HG02642 (cell line): ENCODE measurements around the gene PIK3IP1.

Source experiments
- ATAC-seq: cut with Tn5 transposase; IDR thresholded peaks from one replicate; pipeline ENCODE4 v1.9.1; 2021; ENCODE audit warnings: mild to moderate bottlenecking; ENCODE audit not compliant: unreplicated experiment, poor library complexity

Gene PIK3IP1

DNA sequence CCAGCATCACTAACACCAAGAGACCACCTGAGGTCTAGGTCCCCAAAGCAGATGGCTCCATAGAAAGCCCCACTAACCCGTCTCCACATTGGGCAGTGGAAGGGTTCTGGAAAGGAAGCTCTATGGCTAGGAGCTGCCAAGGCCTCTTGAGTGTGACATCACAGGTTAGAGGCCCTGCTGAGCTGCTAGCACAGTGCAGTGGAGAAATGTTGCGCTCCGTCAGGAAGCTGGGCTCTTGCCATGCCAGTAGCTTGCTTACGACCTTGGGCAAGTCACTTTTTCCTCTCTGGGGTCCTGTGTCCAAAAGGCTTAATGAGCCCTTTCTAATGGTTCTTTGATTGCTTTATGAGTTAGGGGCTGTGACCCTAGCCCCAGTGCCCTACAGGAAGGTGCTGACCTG is 10.6 kb downstream of the PIK3IP1 start:
- ATAC-seq, result no peak

DNA sequence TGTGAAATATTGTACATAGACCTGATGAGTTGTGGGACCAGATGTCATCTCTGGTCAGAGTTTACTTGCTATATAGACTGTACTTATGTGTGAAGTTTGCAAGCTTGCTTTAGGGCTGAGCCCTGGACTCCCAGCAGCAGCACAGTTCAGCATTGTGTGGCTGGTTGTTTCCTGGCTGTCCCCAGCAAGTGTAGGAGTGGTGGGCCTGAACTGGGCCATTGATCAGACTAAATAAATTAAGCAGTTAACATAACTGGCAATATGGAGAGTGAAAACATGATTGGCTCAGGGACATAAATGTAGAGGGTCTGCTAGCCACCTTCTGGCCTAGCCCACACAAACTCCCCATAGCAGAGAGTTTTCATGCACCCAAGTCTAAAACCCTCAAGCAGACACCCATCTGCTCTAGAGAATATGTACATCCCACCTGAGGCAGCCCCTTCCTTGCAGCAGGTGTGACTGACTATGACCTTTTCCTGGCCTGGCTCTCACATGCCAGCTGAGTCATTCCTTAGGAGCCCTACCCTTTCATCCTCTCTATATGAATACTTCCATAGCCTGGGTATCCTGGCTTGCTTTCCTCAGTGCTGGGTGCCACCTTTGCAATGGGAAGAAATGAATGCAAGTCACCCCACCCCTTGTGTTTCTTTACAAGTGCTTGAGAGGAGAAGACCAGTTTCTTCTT is 12.3 kb downstream of the PIK3IP1 start:
- ATAC-seq, result no peak

DNA sequence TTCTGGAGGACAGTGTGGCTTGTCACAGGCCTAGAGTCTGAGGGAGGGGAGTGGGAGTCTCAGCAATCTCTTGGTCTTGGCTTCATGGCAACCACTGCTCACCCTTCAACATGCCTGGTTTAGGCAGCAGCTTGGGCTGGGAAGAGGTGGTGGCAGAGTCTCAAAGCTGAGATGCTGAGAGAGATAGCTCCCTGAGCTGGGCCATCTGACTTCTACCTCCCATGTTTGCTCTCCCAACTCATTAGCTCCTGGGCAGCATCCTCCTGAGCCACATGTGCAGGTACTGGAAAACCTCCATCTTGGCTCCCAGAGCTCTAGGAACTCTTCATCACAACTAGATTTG is 13.0 kb downstream of the PIK3IP1 start:
- no peak for ATAC-seq

DNA sequence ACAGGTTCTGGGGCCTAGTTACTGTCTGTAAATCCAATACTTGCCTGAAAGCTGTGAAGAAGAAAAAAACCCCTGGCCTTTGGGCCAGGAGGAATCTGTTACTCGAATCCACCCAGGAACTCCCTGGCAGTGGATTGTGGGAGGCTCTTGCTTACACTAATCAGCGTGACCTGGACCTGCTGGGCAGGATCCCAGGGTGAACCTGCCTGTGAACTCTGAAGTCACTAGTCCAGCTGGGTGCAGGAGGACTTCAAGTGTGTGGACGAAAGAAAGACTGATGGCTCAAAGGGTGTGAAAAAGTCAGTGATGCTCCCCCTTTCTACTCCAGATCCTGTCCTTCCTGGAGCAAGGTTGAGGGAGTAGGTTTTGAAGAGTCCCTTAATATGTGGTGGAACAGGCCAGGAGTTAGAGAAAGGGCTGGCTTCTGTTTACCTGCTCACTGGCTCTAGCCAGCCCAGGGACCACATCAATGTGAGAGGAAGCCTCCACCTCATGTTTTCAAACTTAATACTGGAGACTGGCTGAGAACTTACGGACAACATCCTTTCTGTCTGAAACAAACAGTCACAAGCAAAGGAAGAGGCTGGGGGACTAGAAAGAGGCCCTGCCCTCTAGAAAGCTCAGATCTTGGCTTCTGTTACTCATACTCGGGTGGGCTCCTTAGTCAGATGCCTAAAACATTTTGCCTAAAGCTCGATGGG is 13.5 kb downstream of the PIK3IP1 start:
- ATAC-seq, result no peak

DNA sequence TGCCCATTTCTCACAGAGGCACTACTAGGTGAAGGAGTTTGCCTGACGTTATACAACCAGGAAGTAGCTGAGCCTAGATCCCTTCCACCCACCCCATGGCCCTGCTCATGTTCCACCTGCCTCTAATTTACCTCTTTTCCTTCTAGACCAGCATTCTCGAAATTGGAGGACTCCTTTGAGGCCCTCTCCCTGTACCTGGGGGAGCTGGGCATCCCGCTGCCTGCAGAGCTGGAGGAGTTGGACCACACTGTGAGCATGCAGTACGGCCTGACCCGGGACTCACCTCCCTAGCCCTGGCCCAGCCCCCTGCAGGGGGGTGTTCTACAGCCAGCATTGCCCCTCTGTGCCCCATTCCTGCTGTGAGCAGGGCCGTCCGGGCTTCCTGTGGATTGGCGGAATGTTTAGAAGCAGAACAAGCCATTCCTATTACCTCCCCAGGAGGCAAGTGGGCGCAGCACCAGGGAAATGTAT is 14.1 kb downstream of the PIK3IP1 start:
- ATAC-seq, result no peak

DNA sequence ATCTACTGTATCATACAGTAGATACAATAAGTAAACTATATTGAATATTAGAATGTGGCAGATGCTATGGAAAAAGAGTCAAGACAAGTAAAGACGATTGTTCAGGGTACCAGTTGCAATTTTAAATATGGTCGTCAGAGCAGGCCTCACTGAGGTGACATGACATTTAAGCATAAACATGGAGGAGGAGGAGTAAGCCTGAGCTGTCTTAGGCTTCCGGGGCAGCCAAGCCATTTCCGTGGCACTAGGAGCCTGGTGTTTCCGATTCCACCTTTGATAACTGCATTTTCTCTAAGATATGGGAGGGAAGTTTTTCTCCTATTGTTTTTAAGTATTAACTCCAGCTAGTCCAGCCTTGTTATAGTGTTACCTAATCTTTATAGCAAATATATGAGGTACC is 14.5 kb downstream of the PIK3IP1 start:
- no peak for ATAC-seq

DNA sequence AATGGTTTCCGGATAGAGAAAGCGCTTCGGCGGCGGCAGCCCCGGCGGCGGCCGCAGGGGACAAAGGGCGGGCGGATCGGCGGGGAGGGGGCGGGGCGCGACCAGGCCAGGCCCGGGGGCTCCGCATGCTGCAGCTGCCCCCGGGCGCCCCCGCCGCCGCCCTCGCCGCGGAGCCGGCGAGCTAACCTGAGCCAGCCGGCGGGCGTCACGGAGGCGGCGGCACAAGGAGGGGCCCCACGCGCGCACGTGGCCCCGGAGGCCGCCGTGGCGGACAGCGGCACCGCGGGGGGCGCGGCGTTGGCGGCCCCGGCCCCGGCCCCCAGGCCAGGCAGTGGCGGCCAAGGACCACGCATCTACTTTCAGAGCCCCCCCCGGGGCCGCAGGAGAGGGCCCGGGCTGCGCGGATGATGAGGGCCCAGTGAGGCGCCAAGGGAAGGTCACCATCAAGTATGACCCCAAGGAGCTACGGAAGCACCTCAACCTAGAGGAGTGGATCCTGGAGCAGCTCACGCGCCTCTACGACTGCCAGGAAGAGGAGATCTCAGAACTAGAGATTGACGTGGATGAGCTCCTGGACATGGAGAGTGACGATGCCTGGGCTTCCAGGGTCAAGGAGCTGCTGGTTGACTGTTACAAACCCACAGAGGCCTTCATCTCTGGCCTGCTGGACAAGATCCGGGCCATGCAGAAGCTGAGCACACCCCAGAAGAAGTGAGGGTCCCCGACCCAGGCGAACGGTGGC is 15.7 kb downstream of the PIK3IP1 start:
- no peak for ATAC-seq

DNA sequence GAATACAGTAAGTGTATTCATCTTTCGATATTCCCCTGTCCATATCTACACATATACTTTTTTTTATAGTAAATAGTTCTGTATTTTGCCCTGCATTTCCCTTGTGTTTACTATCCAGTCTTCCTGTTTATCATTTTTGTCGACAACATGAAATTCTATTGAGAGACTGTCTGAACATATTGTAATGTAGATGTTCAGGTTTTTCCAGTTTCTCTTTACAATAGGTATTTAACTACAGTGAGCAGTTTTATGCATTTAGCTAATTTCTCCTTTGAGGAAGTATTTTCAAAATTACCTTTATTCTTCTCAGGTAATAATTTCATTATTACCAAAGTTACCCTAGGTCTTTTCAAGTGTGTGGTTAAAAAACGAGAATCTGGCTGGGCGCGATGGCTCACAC is 16.7 kb downstream of the PIK3IP1 start:
- ATAC-seq, result no peak

DNA sequence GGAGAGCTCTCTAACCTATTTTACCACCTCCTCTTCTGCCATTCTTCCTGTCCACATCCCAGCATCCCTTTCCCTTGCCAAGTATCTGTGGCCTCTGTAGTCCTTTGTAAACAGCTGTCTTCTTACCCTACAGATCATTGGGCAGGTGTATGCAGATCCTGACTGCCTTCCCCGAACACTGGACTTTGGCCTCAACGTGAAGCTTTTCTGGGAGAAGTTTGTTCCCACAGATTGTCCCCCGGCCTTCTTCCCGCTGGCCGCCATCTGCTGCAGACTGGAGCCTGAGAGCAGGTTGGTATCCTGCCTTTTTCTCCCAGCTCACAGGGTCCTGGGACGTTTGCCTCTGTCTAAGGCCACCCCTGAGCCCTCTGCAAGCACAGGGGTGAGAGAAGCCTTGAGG is 17.3 kb downstream of the PIK3IP1 start:
- no peak for ATAC-seq

DNA sequence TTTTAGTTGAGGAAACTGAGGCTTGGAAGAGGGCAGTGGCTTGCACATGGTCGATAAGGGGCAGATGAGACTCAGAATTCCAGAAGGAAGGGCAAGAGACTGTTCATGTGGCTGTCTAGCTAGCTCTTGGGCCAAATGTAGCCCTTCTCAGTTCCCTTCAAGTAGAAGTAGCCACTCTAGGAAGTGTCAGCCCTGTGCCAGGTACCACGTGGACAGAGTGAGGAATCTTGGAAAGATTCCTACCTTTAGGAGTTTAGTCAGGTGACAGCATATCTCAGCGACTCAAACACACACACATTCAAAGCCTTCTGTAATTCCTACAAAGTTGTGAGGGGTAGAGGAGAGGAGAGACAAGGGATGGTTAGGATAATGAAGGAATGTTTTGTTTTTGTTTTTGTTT is 18.3 kb downstream of the PIK3IP1 start:
- no peak for ATAC-seq

DNA sequence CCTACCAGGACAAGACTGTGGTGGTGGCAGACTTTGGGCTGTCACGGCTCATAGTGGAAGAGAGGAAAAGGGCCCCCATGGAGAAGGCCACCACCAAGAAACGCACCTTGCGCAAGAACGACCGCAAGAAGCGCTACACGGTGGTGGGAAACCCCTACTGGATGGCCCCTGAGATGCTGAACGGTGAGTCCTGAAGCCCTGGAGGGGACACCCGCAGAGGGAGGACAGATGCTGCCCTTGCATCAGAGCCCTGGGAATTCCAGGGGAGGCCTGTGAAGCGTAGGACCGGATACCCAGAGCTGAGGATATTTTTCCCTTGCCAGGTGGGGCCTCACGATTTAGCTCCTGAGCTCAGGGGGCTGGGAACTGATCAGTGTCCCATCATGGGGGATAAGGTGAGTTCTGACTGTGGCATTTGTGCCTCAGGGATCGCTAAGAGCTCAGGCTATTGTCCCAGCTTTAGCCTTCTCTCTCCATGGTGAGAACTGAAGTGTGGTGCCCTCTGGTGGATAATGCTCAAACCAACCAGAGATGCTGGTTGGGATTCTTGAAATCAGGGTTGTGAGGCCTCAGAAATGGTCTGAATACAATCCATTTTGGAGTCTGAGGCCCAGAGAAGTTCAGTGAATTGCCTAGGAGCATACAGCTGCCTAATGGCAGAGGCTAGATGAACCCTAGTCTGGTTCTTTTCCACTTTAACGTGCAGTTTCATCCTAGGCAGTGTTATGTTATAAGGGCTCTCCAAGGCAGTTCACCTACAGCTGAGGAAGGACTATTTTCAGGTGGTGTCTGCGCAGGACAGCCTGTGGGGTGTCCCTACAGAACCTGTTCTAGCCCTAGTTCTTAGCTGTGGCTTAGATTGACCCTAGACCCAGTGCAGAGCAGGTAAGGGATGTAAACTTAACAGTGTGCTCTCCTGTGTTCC is 19.5 kb downstream of the PIK3IP1 start:
- no peak for ATAC-seq

DNA sequence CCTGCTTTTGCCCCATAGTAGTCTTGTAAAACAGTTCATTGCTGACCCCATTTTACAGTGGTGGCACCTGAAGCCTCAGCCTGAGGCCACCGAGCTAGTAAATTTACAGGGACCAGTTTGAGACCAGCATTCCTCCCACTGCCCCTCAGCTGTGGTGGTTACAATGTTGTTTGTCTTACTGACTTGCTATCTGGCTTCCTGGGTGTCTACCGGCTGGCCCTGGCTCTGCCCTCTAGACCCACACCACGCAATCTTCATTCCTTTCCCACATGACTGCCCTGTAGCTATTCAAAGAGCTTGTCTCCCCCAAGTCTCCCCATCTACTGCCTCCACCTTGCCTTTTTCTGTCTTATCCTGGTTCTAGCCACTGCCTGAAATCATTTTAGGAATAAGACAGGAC is 20.8 kb downstream of the PIK3IP1 start:
- ATAC-seq, result no peak

DNA sequence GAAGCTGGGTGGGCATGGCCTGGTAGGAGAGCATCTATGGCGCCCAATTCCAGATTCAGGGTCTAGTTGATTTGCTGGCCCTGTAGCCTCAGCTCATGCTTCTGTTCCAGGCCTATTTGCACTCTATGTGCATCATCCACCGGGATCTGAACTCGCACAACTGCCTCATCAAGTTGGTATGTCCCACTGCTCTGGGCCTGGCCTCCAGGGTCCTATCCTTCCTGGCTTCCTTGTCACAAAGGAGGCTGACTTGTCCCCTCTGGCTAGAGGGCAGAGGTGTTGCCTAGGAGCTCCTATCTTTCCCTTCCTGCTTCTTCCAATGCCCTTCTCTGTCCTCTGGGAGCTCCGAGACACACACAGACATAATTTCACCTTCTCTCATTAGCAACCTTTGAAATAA is 21.3 kb downstream of the PIK3IP1 start:
- no peak for ATAC-seq

DNA sequence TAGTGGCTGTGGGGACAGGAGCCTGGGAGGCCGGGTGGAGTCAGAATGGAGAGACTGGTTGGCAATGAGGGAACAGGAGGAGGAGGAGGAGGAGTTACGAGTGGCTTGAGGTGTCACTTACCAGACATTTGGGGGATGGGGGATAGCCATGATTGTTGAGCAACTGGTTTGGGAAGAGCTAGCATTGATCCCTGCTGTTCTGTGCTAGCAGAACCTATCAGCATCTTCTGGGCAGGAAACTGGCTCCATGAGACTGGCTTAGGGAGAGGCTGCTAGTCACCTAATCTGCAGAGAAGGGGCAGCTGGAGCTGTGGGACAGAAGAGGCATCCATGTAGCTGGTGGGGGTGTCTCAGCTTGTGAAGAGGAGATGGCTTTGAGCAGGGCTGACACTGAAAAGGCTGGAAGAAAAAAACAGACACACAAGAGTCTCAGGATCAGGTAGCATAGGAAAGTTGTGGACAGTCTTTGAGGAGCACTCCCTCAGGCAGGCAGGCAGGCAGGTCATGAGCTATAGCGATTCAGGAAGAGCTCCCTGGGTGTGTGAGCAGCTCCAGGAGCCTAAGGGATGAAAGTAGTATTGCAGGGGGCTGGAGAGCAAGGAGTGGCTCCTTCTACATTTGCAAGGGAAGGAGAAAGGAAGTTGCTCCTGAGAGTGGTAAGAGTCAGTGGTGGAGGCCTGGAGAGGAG is 22.3 kb downstream of the PIK3IP1 start:
- ATAC-seq, result no peak

DNA sequence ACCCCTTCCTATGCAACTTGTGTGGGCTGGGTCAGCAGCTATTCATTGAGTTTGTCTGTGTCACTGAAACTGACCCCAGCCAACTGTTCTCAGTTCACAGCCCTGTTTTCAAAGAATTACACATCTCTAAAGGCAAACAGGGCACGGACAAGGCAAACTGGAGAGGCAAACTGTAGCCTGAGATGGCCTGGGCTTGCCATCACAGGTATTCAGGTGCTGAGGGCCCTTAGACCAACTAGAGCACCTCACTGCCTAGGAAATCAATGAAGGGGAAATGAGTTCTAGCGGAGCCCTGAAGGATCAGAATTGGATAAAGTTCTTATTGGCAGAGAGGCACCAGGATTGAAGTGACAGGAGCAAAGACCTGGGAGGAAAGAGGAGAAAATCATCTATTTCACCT is 24.0 kb downstream of the PIK3IP1 start:
- ATAC-seq, result no peak

DNA sequence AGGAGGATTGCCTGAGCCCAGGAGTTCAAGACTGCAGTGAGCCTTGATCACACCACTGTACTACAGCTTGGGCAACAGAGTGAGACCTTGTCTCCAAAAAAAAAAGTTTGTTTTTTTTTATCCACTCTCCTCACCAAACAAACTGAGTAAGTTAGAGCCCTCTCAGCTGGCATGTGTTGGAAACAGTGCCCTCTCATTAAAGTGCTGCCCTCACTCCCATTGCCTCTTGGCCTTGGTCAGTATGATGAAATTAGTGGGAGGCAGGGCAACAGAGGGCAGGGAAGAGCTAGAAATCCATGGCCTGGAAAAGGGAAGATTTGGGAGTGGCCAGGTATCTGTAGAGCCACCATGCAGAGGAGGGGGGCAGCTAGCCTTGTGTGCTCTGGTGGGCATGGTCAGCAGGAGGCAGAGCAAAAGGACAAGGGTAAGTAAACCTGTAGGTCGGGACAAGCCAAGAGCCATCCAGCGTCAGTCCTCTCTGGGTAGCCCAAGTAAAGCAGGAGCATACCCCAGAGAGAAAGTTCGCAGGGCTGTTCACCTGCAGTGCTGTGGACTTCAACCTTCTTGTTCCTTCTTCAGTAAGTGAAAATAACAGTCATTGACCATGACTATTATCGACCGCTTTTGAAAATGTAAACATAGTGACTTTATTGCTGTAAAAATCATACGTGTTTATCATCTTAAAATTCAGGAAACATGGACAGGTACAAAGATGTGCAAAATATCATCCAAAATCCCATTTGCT is 28.2 kb downstream of the PIK3IP1 start:
- no peak for ATAC-seq

DNA sequence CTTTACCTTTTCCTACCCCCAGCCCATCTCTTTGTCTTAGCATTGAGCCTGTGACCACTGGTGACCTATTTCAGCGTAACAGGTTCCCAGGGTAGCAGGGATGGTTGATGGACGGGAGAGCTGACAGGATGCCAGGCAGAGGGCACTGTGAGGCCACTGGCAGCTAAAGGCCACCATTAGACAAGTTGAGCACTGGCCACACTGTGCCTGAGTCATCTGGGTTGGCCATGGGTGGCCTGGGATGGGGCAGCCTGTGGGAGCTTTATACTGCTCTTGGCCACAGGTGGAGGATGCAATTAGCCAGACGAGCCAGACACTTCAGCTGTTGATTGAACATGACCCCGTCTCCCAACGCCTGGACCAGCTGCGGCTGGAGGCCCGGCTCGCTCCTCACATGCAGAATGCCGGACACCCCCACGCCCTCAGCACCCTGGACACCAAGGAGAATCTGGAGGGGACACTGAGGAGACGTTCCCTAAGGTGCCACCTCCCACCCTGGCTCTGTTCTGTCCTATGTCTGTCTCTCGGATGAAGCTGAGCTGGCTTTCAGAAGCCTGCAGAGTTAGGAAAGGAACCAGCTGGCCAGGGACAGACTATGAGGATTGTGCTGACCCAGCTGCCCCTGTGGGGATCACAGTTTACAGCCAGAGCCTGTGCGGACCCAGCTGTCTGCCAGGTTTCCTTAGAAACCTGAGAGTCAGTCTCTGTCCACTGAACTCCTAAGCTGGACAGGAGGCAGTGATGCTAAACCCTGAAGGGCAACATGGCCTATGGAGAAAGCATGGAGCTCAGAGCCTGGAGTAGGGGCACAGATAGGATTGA is 29.8 kb downstream of the PIK3IP1 start:
- ATAC-seq, result no peak

DNA sequence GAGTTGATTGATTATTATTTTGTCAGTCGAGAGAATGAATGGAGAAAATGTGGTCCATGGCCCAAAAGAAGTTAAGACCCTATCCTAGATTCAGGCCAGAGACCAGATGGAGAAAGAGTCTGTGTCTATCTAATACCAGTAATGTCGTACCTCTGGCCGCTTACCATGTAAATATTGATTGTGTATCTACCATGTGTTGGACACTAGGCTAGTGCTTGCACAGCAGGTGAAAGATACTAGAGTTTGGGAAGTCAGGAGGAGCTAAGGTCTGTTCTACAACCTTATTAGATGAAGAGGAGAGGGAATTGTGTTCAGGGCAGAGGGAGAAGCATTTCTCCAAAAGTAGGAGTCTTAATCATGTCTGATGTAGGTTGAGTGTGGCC is 31.8 kb downstream of the PIK3IP1 start:
- ATAC-seq, result no peak
